ENCODE measurements around the gene ULBP3. TPM values are rescaled to one million over a fixed set of nuclear protein-coding genes. Genes with fewer than 3 reads are reported as not detected.

ULBP3 gene
- total and polyA plus RNA-seq, 2 of the 13 experiments (the other 11 are each of a cell fraction or from before 2014, with no cell fraction given), result 0.42 to 0.48 TPM

- TF ChIP-seq ATF2 (CRISPR knock-in tag; IDR thresholded peaks at IDR 0.05), result no peak
- peak; percentile 62; the same call in 1 of the 2 replicates for TF ChIP-seq SOX5 (CRISPR knock-in tag; IDR thresholded peaks at IDR 0.05; ENCODE audit: borderline replicate concordance)
- TF ChIP-seq PITX1 (CRISPR knock-in tag; IDR thresholded peaks at IDR 0.05), result no peak
- 0 out of 2 replicates have a peak, but pooled peaks have one; percentile 11 for TF ChIP-seq HNF4A (CRISPR knock-in tag; IDR thresholded peaks at IDR 0.05)
- TF ChIP-seq SOX13 (IDR thresholded peaks at IDR 0.05), result no peak
- TF ChIP-seq SOX13 (CRISPR knock-in tag; conservative IDR thresholded peaks at IDR 0.05 in 1 of 2, IDR thresholded peaks at IDR 0.05 in 1 of 2), result peak in 1 of 2 experiments; percentile 11; a peak in 1 of 4 replicates
- TF ChIP-seq NFATC3 (CRISPR knock-in tag; IDR thresholded peaks at IDR 0.05), result no peak
- no peak for TF ChIP-seq ZNF687 (CRISPR knock-in tag; IDR thresholded peaks at IDR 0.05)
Observed at GRCh38 chr6:150118627-150119026, 49.7 kb upstream of the ULBP3 start (continued).

- Histone ChIP-seq H3K27ac (ENCODE audit: extremely low read length, insufficient read depth, low read length) (no peak overlapping the region), H3K9me3 (ENCODE audit: low read length) (no peaks in the 10 kb centered on the region), H3K27me3 (ENCODE audit: control insufficient read depth in 1 of 2, insufficient read depth in 2 of 2, low read length in 2 of 2) (peaks cover 0 to 15% of the 10 kb centered on the region in 2 experiments; a peak in 3 of 5 replicates), H3K9ac (ENCODE audit: insufficient read depth, low read depth, low read length) (no peak overlapping the region), H3K79me2 (ENCODE audit: insufficient read depth, low read length) (no peaks in the 10 kb centered on the region), H3K4me3 (replicated peaks in 1 of 3; ENCODE audit: insufficient read depth in 1 of 3, low read depth in 2 of 3, low read length in 3 of 3) (no peak overlapping the region), H2AFZ (ENCODE audit: low read length) (no peak overlapping the region), H3K36me3 (replicated peaks in 1 of 2; ENCODE audit: control insufficient read depth in 1 of 2, insufficient read depth in 2 of 2, low read length in 2 of 2) (no peaks in the 10 kb centered on the region), H3K4me2 (ENCODE audit: low read depth, low read length) (no peak overlapping the region), H4K20me1 (ENCODE audit: insufficient read depth, low read length) (no peaks in the 10 kb centered on the region), H3K4me1 (ENCODE audit: insufficient read depth, low read length) (peaks cover 8% of the 10 kb centered on the region; the same call in 1 of the 2 replicates)
- in situ Hi-C loops (cut with HindIII; ENCODE audit: extremely low pct_ligation_motif_present, low pct_unique_long_range_greater_than_20kb), result no loop called here
- no peak for ATAC-seq
- CTCF ChIA-PET (ENCODE audit: low intra/inter-chr PET ratio, low total read pairs), result no interaction called here
- TF ChIP-seq ZBTB14 (CRISPR knock-in tag; IDR thresholded peaks at IDR 0.05) (no peak), NCOR1 (IDR thresholded peaks at IDR 0.05; ENCODE audit: borderline replicate concordance, low read length) (no peak), ZNF788 (CRISPR knock-in tag; IDR thresholded peaks at IDR 0.05; ENCODE audit: borderline replicate concordance) (no peak), PRDM15 (CRISPR knock-in tag; IDR thresholded peaks at IDR 0.05) (no peak)
- DNase-seq (ENCODE audit: low spot score), result no peak
- FAIRE-seq, result no peak
- WGBS (ENCODE audit: low lambda C conversion rate), result 80% methylated on average over 6 of the region's 6 CpGs
- intact Hi-C loops (cut with micrococcal nuclease; ENCODE audit: unreplicated experiment), result no loop called here
- no TSS peak for BruUV-seq (replicated peaks)
- POLR2A ChIA-PET, result no interaction called here
Observed at GRCh38 chr6:150118203-150118602, 49.3 kb upstream of the ULBP3 start.
